AG04449 (cell line): ENCODE results near the gene HHATL.

Experiments
- CTCF ChIA-PET: fragments of 350-600 bp; formaldehyde crosslinking; extraction: SDS; loops from one replicate; lab custom pipeline; 2021; ENCODE audit warnings: antibody characterized with exemption; lab: Yijun Ruan, JAX
- POLR2A ChIA-PET: fragments of 400-600, 350-600 bp; formaldehyde crosslinking; extraction: SDS; loops from one replicate; lab custom pipeline; 2020; ENCODE audit warnings: antibody characterized with exemption, inconsistent platforms; lab: Yijun Ruan, JAX
- DNase-seq: peaks from one replicate; pipeline ENCODE4 v3.0.0-alpha.2; 2010; ENCODE audit warnings: low read depth, low spot score
- H3K4me3 ChIP-seq: 2 replicates; pipeline ENCODE4 v1.5.1; 2011; ENCODE audit warnings: low read depth, mild to moderate bottlenecking, control low read depth, low read length
- CTCF ChIP-seq: IDR thresholded peaks from one replicate; pipeline ENCODE4 v1.5.1; 2011; ENCODE audit warnings: mild to moderate bottlenecking, moderate library complexity, low read length, control low read depth, inconsistent platforms; ENCODE audit not compliant: insufficient read depth; ENCODE audit errors: missing control alignments

The HHATL gene

GRCh38 chr3:42662813-42663535 lies 39.6 kb downstream of the HHATL start:
- no peak overlapping the region for H3K4me3 ChIP-seq
- ChIA-PET POLR2A (no interaction called here), CTCF (interaction anchor here (1.0 to 1.2 kb wide), 2 partner anchors 82 to 220 kb away, joined by 3 to 4 read pairs; no protein-coding TSS in a partner anchor)
- no peak for DNase-seq
- TF ChIP-seq CTCF = no peak

GRCh38 chr3:42662037-42662812 lies 40.4 kb downstream of the HHATL start:
- POLR2A ChIA-PET = interaction anchor here (2.4 kb wide), 1 partner anchor 10 kb away, joined by 10 read pairs; no protein-coding TSS in a partner anchor
- CTCF ChIA-PET = interaction anchor here (0.8 to 1.2 kb wide), 2 partner anchors 14 to 220 kb away, joined by 3 read pairs; no protein-coding TSS in a partner anchor
- H3K4me3 ChIP-seq = no peak overlapping the region
- no peak for DNase-seq
- TF ChIP-seq CTCF = no peak

- ChIA-PET POLR2A (interaction anchor here (2.4 kb wide), 1 partner anchor 9 kb away, joined by 10 read pairs; no protein-coding TSS in a partner anchor), CTCF (interaction anchor here (0.8 to 1.2 kb wide), 2 partner anchors 14 to 221 kb away, joined by 3 read pairs; no protein-coding TSS in a partner anchor)
- H3K4me3 ChIP-seq = no peak overlapping the region
- no peak for TF ChIP-seq CTCF
- DNase-seq = no peak
Observed at GRCh38 chr3:42661593-42662022, 41.0 kb downstream of the HHATL start.

- no peak for TF ChIP-seq CTCF
- no peak overlapping the region for H3K4me3 ChIP-seq
- ChIA-PET CTCF (interaction anchor here (0.8 kb wide), 1 partner anchor 13 kb away, joined by 3 read pairs; no protein-coding TSS in a partner anchor), POLR2A (interaction anchor here (2.4 kb wide), 1 partner anchor 9 kb away, joined by 10 read pairs; no protein-coding TSS in a partner anchor)
- DNase-seq = no peak
Observed at GRCh38 chr3:42660898-42661297, 41.7 kb downstream of the HHATL start.

- POLR2A ChIA-PET = interaction anchor here (2.4 kb wide), 1 partner anchor 8 kb away, joined by 10 read pairs; no protein-coding TSS in a partner anchor
- CTCF ChIA-PET = interaction anchor here (1.4 kb wide), 1 partner anchor 85 kb away, joined by 7 read pairs; no protein-coding TSS in a partner anchor
- no peak for TF ChIP-seq CTCF
- H3K4me3 ChIP-seq = no peak overlapping the region
- no peak for DNase-seq
Observed at GRCh38 chr3:42660131-42660715, 42.4 kb downstream of the HHATL start.
